Measurements from ENCODE around the gene PDE11A.

GRCh38 chr2:178106053-178106452, 33.5 kb upstream of the PDE11A start:
- TF ChIP-seq CTCF (IDR thresholded peaks at IDR 0.05), result no peak
- no peak for TF ChIP-seq POLR2A (IDR thresholded peaks at IDR 0.05)
